HG02870 (cell line): ENCODE measurements around the gene RALGPS1.

Experiments
- ATAC-seq: cut with Tn5 transposase; IDR thresholded peaks from one replicate; pipeline ENCODE4 v1.9.1; 2021; ENCODE audit warnings: mild to moderate bottlenecking, moderate library complexity; ENCODE audit not compliant: unreplicated experiment

The RALGPS1 gene

GRCh38 chr9:126906091-126906490 lies 8.5 kb upstream of the RALGPS1 start:
- ATAC-seq: no peak

GRCh38 chr9:126907058-126907457 lies 7.5 kb upstream of the RALGPS1 start:
- no peak for ATAC-seq

GRCh38 chr9:126915281-126915816 lies 767 bp downstream of the RALGPS1 start:
- ATAC-seq: peak; percentile 4

- no peak for ATAC-seq
Measured at GRCh38 chr9:126915846-126916543, 1.4 kb downstream of the RALGPS1 start.

GRCh38 chr9:126916909-126917308 lies 2.3 kb downstream of the RALGPS1 start:
- ATAC-seq: no peak

GRCh38 chr9:126919193-126919592 lies 4.6 kb downstream of the RALGPS1 start:
- no peak for ATAC-seq

GRCh38 chr9:126925876-126926275 lies 11.3 kb downstream of the RALGPS1 start:
- no peak for ATAC-seq

- ATAC-seq: no peak
Measured at GRCh38 chr9:126926364-126926763, 11.8 kb downstream of the RALGPS1 start.

GRCh38 chr9:126927419-126927818 lies 12.8 kb downstream of the RALGPS1 start:
- ATAC-seq: no peak

GRCh38 chr9:126932871-126933321 lies 18.3 kb downstream of the RALGPS1 start:
- ATAC-seq: no peak

GRCh38 chr9:126933334-126933980 lies 18.9 kb downstream of the RALGPS1 start:
- ATAC-seq: no peak

GRCh38 chr9:126934441-126934840 lies 19.9 kb downstream of the RALGPS1 start:
- no peak for ATAC-seq

- ATAC-seq: no peak
Measured at GRCh38 chr9:126935630-126936029, 21.0 kb downstream of the RALGPS1 start.

- no peak for ATAC-seq
Measured at GRCh38 chr9:126937444-126937843, 22.9 kb downstream of the RALGPS1 start.

GRCh38 chr9:126938327-126938726 lies 23.7 kb downstream of the RALGPS1 start:
- no peak for ATAC-seq

- no peak for ATAC-seq
Measured at GRCh38 chr9:126939821-126940221, 25.2 kb downstream of the RALGPS1 start.

GRCh38 chr9:126942399-126942798 lies 27.8 kb downstream of the RALGPS1 start:
- no peak for ATAC-seq

- no peak for ATAC-seq
Measured at GRCh38 chr9:126945682-126946081, 31.1 kb downstream of the RALGPS1 start.

- no peak for ATAC-seq
Measured at GRCh38 chr9:126947529-126947928, 32.9 kb downstream of the RALGPS1 start.

GRCh38 chr9:126952205-126952977 lies 37.8 kb downstream of the RALGPS1 start:
- ATAC-seq: no peak

- no peak for ATAC-seq
Measured at GRCh38 chr9:126953041-126953809, 38.6 kb downstream of the RALGPS1 start.
